Measurements from ENCODE around the gene FGFR4.

Gene FGFR4

GRCh38 chr5:177140312-177140711 lies 53.6 kb downstream of the FGFR4 start:
- H3K4me3 ChIP-seq (ENCODE audit: low read depth, low read length) = no peak overlapping the region
- POLR2A ChIA-PET = interaction anchor here (0.7 kb wide), 1 partner anchor 307 kb away, joined by 4 read pairs; no protein-coding TSS in a partner anchor
- CTCF ChIA-PET = interaction anchor here (1.1 to 1.2 kb wide), 2 partner anchors 28 to 136 kb away, joined by 3 read pairs; no protein-coding TSS in a partner anchor
- DNase-seq (ENCODE audit: low read depth, low spot score) = no peak
- no peak for TF ChIP-seq CTCF (IDR thresholded peaks at IDR 0.05; ENCODE audit: insufficient read depth, low read length, missing control alignments)

GRCh38 chr5:177141496-177141895 lies 54.8 kb downstream of the FGFR4 start:
- POLR2A ChIA-PET = no interaction called here
- no peak for TF ChIP-seq CTCF (IDR thresholded peaks at IDR 0.05; ENCODE audit: insufficient read depth, low read length, missing control alignments)
- DNase-seq (ENCODE audit: low read depth, low spot score) = no peak

GRCh38 chr5:177142098-177142611 lies 55.4 kb downstream of the FGFR4 start:
- DNase-seq (ENCODE audit: low read depth, low spot score) = no peak
- ChIA-PET CTCF (no interaction called here), POLR2A (no interaction called here)
- no peak for TF ChIP-seq CTCF (IDR thresholded peaks at IDR 0.05; ENCODE audit: insufficient read depth, low read length, missing control alignments)
- H3K4me3 ChIP-seq (ENCODE audit: low read depth, low read length) = no peak overlapping the region

More at GRCh38 chr5:177141496-177141895, 54.8 kb downstream of the FGFR4 start:
- H3K4me3 ChIP-seq (ENCODE audit: low read depth, low read length) = no peak overlapping the region
- CTCF ChIA-PET = interaction anchor here (1.1 to 1.2 kb wide), 2 partner anchors 29 to 135 kb away, joined by 3 read pairs; no protein-coding TSS in a partner anchor

DNA sequence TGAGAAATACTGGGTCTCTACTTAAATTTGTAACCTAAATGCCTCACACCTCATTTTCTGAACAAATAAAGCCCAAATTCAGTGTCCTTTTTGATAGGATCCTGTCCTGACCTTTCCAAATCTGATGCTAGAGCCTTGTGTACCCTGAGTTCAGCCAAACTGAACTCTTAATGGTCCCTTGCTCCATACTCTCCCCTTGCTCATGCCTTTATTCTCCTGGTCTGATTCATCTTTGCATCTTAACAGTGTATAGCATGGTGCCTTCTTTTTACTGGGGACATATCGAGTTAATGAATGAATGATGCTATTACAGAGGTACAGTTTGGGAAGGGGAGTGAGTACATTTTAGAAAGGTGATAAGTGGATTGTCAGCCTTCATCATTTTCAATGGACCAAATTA lies 56.1 kb downstream of the FGFR4 start:
- DNase-seq (ENCODE audit: low read depth, low spot score) = no peak
- ChIA-PET CTCF (no interaction called here), POLR2A (no interaction called here)
- no peak for TF ChIP-seq CTCF (IDR thresholded peaks at IDR 0.05; ENCODE audit: insufficient read depth, low read length, missing control alignments)
- H3K4me3 ChIP-seq (ENCODE audit: low read depth, low read length) = no peak overlapping the region

GRCh38 chr5:177146891-177147638 lies 60.4 kb downstream of the FGFR4 start:
- POLR2A ChIA-PET = interaction anchor here (0.6 to 1.1 kb wide), 4 partner anchors 10 to 322 kb away, joined by 3 read pairs; partner anchors contain the start of genes PRELID1 and RAB24
- no peak overlapping the region for H3K4me3 ChIP-seq (ENCODE audit: low read depth, low read length)
- TF ChIP-seq CTCF (IDR thresholded peaks at IDR 0.05; ENCODE audit: insufficient read depth, low read length, missing control alignments) = no peak
- CTCF ChIA-PET = interaction anchor here (1.5 kb wide), 1 partner anchor 34 kb away, joined by 5 read pairs; no protein-coding TSS in a partner anchor
- DNase-seq (ENCODE audit: low read depth, low spot score) = no peak
